ENCODE data around the gene TMEM11. TPM values are rescaled to one million over a fixed set of nuclear protein-coding genes. Genes with fewer than 3 reads are reported as not detected.

Gene TMEM11
- total and polyA plus RNA-seq, 2 of the 8 experiments (the other 6 are each of a cell fraction or from before 2014, with no cell fraction given): 33.3 to 90.4 TPM

GRCh38 chr17:21211825-21212479, 2.0 kb downstream of the TMEM11 start:
- Histone ChIP-seq H3K4ac (replicated peaks; ENCODE audit: insufficient read length, low read depth, low read length) (no peak overlapping the region), H2BK15ac (ENCODE audit: low read length) (no peak overlapping the region), H4K91ac (replicated peaks; ENCODE audit: insufficient read length, low read length) (no peak overlapping the region), H3K23ac (ENCODE audit: insufficient read length) (no peak overlapping the region), H3K36me3 (ENCODE audit: control insufficient read depth in 2 of 4, insufficient read depth in 4 of 4, low read length in 3 of 4) (peaks cover 0 to 18% (median 4%) of the 10 kb centered on the region in 4 experiments; a peak in 4 of 8 replicates), H2BK5ac (ENCODE audit: low read depth, low read length) (no peak overlapping the region), H3K18ac (ENCODE audit: extremely low read depth, low read length) (no peak overlapping the region), H3K79me1 (ENCODE audit: low read depth, low read length) (peaks cover 18% of the 10 kb centered on the region), H3K27me3 (replicated peaks in 1 of 4; ENCODE audit: control insufficient read depth in 3 of 4, extremely low read depth in 1 of 4, insufficient read depth in 3 of 4, low read length in 3 of 4) (no peaks in the 10 kb centered on the region), H3K79me2 (ENCODE audit: control insufficient read depth in 1 of 2, insufficient read depth in 2 of 2, low read length in 2 of 2) (peaks cover 50 to 67% of the 10 kb centered on the region in 2 experiments), H3K27ac (ENCODE audit: low read depth, low read length) (no peak overlapping the region), H3K4me1 (replicated peaks in 1 of 4; ENCODE audit: control insufficient read depth in 3 of 4, insufficient read depth in 4 of 4, low read length in 3 of 4) (peaks cover 0 to 14% (median 5%) of the 10 kb centered on the region in 4 experiments; a peak in 4 of 7 replicates), H3K23me2 (ENCODE audit: low read depth, low read length) (peaks cover 8% of the 10 kb centered on the region), H3K9ac (replicated peaks in 1 of 4; ENCODE audit: extremely low read depth in 1 of 4, low read depth in 3 of 4, low read length in 3 of 4) (no peak overlapping the region; a peak in 1 of 7 replicates), H3K4me3 (ENCODE audit: extremely low read depth in 1 of 4, insufficient read depth in 2 of 4, low read depth in 3 of 4, low read length in 4 of 4) (peak overlapping the region in 1 of 4 experiments; percentile 91; a peak in 3 of 8 replicates), H2BK120ac (replicated peaks; ENCODE audit: low read depth, low read length) (no peak overlapping the region), H4K8ac (ENCODE audit: extremely low read depth, insufficient read depth, low read length) (no peak overlapping the region), H4K5ac (ENCODE audit: insufficient read length, low read depth, low read length) (no peak overlapping the region), H2BK20ac (ENCODE audit: low read length) (no peak overlapping the region), H2BK12ac (ENCODE audit: low read depth, low read length) (no peak overlapping the region), H3K4me2 (ENCODE audit: insufficient read depth in 1 of 2, low read depth in 2 of 2, low read length in 2 of 2) (peak overlapping the region; percentile 0 to 89; a peak in 2 of 4 replicates), H3K56ac (replicated peaks; ENCODE audit: insufficient read length, low read depth, low read length) (no peak overlapping the region), H4K20me1 (replicated peaks in 1 of 2; ENCODE audit: control insufficient read depth in 1 of 2, insufficient read depth in 2 of 2, low read length in 2 of 2) (peaks cover 29 to 32% of the 10 kb centered on the region in 2 experiments), H3K9me3 (ENCODE audit: insufficient read depth in 2 of 2, low read depth in 1 of 2, low read length in 1 of 2) (no peaks in the 10 kb centered on the region), H3K14ac (ENCODE audit: insufficient read length) (no peak overlapping the region), H2AK5ac (ENCODE audit: low read depth, low read length) (no peak overlapping the region), H2AFZ (ENCODE audit: low read length) (no peak overlapping the region)
- POLR2A ChIA-PET (ENCODE audit: partially characterized antibody): interaction anchor here (1.6 to 4.9 kb wide), 5 partner anchors 9 to 170 kb away, joined by 3 to 42 read pairs (median 5); partner anchors contain the start of gene USP22
- WGBS, 2 experiments (ENCODE audit: extremely low coverage in 1 of 2, insufficient coverage in 1 of 2, insufficient read length in 1 of 2, insufficient replicate concordance in 2 of 2, low coverage in 1 of 2, low lambda C conversion rate in 2 of 2, missing lambda C conversion rate in 1 of 2): 90% methylated on average over 9 of the region's 9 CpGs; no CpG with 5 or more reads in 1 of the 2 experiments
- DNase-seq (ENCODE audit: low read depth in 1 of 2, low spot score in 2 of 2): no peak
- FAIRE-seq: no peak
- CTCF ChIA-PET (ENCODE audit: partially characterized antibody): interaction anchor here (0.7 to 3.6 kb wide), 7 partner anchors 10 to 168 kb away, joined by 3 to 28 read pairs (median 4); no protein-coding TSS in a partner anchor

Measured in H1 (cell line).